T-cell (primary cell): ENCODE data around the gene F3. TPM values are rescaled to one million over a fixed set of nuclear protein-coding genes. Genes with fewer than 3 reads are reported as not detected.
"Not testable (repeated sequence)": the region's sequence is repeated elsewhere in the genome, so short reads cannot be mapped to it uniquely, and the experiment has no call there.

Experiments
- ATAC-seq, 4 experiments: fragments of 200-7000 bp in 3 of 4; fragments of 150-1000 bp in 1 of 4; cut with Tn5 transposase; replicated peaks in 1 of 4; 1 replicate in 3 of 4; 2 replicates in 1 of 4; pipeline ENCODE4 v1.10.0; 2021; ENCODE audit warnings: moderate library complexity in 3 of 4, mild to moderate bottlenecking in 2 of 4, moderate number of reproducible peaks in 1 of 4
- CTCF ChIA-PET, 2 donors: fragments of 300-600 bp; sonication (Branson Sonifier 250); formaldehyde crosslinking; loops; one replicate each; lab custom pipeline; 2022; ENCODE audit warnings: antibody characterized with exemption in 2 of 2; lab: Charles Lee
- POLR2A ChIA-PET, 2 donors: fragments of 300-600 bp; sonication (Branson Sonifier 250); formaldehyde crosslinking; loops; one replicate each; lab custom pipeline; 2022; ENCODE audit warnings: antibody characterized with exemption in 2 of 2; lab: Charles Lee
- DNase-seq, 35 experiments: peaks; one replicate each; pipeline versions ENCODE4 v3.0.0 to v3.0.0-alpha.2; 2013 to 2023
- H3K27ac ChIP-seq: one replicate; pipeline ENCODE4 v1.5.1; 2013; ENCODE audit warnings: low read length
- H3K27me3 ChIP-seq, 2 experiments: replicated peaks in 1 of 2; 1 replicate in 1 of 2; 2 replicates in 1 of 2; pipeline versions ENCODE4 v1.6.1 to v1.7.0; 2013; ENCODE audit warnings: low read length in 1 of 2, mixed read lengths in 1 of 2; ENCODE audit not compliant: control insufficient read depth in 2 of 2, insufficient read depth in 2 of 2; ENCODE audit errors: extremely low read depth in 1 of 2
- H3K36me3 ChIP-seq, 2 donors: 1 replicate in 1 of 2; 2 replicates in 1 of 2; pipeline versions ENCODE4 v1.6.1 to v1.7.0; 2013; ENCODE audit warnings: low read length in 1 of 2; ENCODE audit not compliant: control insufficient read depth in 2 of 2, insufficient read depth in 1 of 2; ENCODE audit errors: extremely low read depth in 1 of 2
- H3K4me1 ChIP-seq, 2 experiments: 1 replicate in 1 of 2; 2 replicates in 1 of 2; pipeline versions ENCODE4 v1.6.1 to v1.7.0; 2013; ENCODE audit warnings: low read length in 2 of 2, mixed read lengths in 1 of 2; ENCODE audit not compliant: insufficient read depth in 2 of 2, control insufficient read depth in 1 of 2; ENCODE audit errors: extremely low read depth in 1 of 2
- H3K4me3 ChIP-seq, 2 donors: 1 replicate in 1 of 2; 2 replicates in 1 of 2; pipeline versions ENCODE4 v1.5.1 to v1.7.0; 2013; ENCODE audit warnings: mild to moderate bottlenecking in 2 of 2, low read length in 1 of 2, moderate library complexity in 1 of 2; ENCODE audit not compliant: control insufficient read depth in 1 of 2; ENCODE audit errors: extremely low read depth in 1 of 2
- H3K9me3 ChIP-seq: 2 replicates; pipeline ENCODE4 v1.7.0; 2013
- H3K27ac Mint-ChIP-seq, 2 donors: one replicate each; pipeline ENCODE4 v1.8.0; 2020 to 2021; ENCODE audit warnings: mild to moderate bottlenecking in 2 of 2, mixed read lengths in 2 of 2
- H3K27me3 Mint-ChIP-seq, 2 donors: one replicate each; pipeline ENCODE4 v1.8.0; 2021 to 2022; ENCODE audit warnings: mixed read lengths in 2 of 2
- H3K36me3 Mint-ChIP-seq: one replicate; pipeline ENCODE4 v1.8.0; 2021; ENCODE audit warnings: mixed read lengths
- H3K4me1 Mint-ChIP-seq, 3 donors: one replicate each; pipeline ENCODE4 v1.8.0; 2020 to 2022; ENCODE audit warnings: mixed read lengths in 3 of 3, mild to moderate bottlenecking in 1 of 3
- H3K4me3 Mint-ChIP-seq, 3 donors: one replicate each; pipeline ENCODE4 v1.8.0; 2020 to 2022; ENCODE audit warnings: mild to moderate bottlenecking in 3 of 3, mixed read lengths in 3 of 3, moderate library complexity in 3 of 3
- H3K9me3 Mint-ChIP-seq, 3 donors: one replicate each; pipeline ENCODE4 v1.8.0; 2020 to 2022; ENCODE audit warnings: mixed read lengths in 3 of 3
- WGBS: methylation state at CpG from one replicate; pipeline ENCODE4 v1.1.5; 2013; ENCODE audit warnings: missing lambda C conversion rate; ENCODE audit not compliant: insufficient coverage; 5-methylcytosine and 5-hydroxymethylcytosine counted together
- total RNA-seq, 35 experiments: library from RNA in 6 of 35; stranded (reverse) in 6 of 35; fragments of 120-200 nt in 1 of 35; gene quantifications; one replicate each; pipeline versions ENCODE4 v1.2.1 to v1.2.4 and lab custom pipeline; 2013 to 2026

F3 gene
- total RNA-seq, 5 donors from 2014 or later (not counting 1 experiment from before 2014, with no cell fraction given) = 0.29 to 1.0 (median 0.66) TPM; not detected in 2

DNA sequence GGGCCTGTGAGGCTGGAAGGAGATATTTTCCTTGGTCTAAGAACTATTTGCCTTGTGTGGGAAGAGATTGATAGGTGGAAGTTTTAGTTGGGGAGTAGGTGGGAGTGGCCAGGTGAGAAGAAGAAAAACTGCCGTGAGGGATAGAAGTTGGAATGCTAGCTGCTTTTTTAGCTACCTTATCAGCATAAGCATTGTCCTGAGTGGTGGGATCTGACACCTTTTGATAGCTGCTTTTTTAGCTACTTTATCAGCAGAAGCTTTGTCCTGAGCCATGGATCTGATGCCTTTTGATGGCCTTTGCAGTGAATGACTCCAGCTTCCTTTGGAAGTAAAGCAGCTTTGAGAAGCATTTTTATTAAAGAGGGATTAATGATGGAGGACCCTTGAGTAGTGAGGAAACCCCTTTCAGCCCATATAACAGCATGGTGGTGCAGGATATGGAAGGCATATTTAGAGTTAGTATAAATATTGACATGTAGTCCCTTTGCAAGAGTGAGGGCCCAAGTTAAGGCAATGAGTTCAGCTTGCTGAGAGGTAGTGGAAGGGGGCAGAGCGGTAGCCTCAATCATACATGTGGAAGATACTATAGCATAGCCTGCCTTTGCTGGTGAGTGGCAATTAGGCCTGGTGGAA, 26.5 kb upstream of the F3 start:
- ATAC-seq, H3K27me3 Mint-ChIP-seq, CTCF ChIA-PET, H3K4me1 Mint-ChIP-seq, H3K27me3 ChIP-seq, H3K36me3 Mint-ChIP-seq, H3K36me3 ChIP-seq, H3K27ac ChIP-seq, H3K4me3 ChIP-seq, POLR2A ChIA-PET, H3K4me1 ChIP-seq, H3K27ac Mint-ChIP-seq, DNase-seq, H3K9me3 ChIP-seq, H3K4me3 Mint-ChIP-seq: not testable (repeated sequence)
- 100% methylated on average over 2 of the region's 2 CpGs for WGBS
- H3K9me3 Mint-ChIP-seq = peaks cover 9 to 18% (median 13%) of the 10 kb centered on the region in 3 donors

DNA sequence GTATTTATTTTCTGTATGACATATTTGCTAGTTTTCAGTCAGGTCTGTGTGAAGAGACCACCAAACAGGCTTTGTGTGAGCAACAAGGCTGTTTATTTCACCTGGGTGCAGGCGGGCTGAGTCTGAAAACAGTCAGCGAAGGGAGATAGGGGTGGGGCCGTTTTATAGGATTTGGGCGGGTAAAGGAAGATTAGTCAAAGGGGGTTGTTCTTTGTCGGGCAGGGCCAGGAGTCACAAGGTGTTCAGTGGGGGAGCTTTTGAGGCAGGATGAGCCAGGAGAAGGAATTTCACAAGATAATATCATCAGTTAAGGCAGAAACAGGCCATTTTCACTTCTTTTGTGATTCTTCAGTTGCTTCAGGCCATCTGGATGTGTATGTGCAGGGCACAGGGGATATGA, 24.9 kb upstream of the F3 start:
- H3K36me3 ChIP-seq, CTCF ChIA-PET, H3K4me1 ChIP-seq, H3K27ac ChIP-seq, ATAC-seq, POLR2A ChIA-PET, H3K9me3 Mint-ChIP-seq, H3K4me1 Mint-ChIP-seq, H3K27ac Mint-ChIP-seq, H3K27me3 Mint-ChIP-seq, H3K4me3 Mint-ChIP-seq, H3K4me3 ChIP-seq, DNase-seq, H3K9me3 ChIP-seq, H3K36me3 Mint-ChIP-seq, H3K27me3 ChIP-seq: not testable (repeated sequence)
- WGBS = 74% methylated on average over 5 of the region's 5 CpGs

DNA sequence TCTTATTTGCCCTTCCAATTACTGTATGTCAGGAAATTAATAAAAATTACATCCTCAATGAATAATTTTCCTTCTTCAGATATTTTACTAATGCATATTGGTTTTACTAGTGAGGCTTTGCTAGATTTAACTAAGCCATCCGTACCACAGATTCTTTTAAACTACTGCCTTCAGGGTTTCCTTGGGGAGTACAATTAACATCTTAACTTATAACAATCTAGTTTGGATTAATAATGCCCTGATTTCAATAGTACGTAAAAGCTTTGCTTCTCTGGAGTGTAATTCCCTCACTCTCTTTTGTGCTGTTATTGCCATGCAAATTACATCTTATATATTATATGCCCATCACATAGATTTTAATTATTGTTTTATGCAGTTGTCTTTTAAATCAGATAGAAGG, 24.3 kb upstream of the F3 start:
- peaks cover 0 to under 1% of the 10 kb centered on the region in 2 experiments for H3K27me3 ChIP-seq
- no peaks in the 10 kb centered on the region for H3K36me3 ChIP-seq
- POLR2A ChIA-PET = no interaction called here
- no peak overlapping the region for H3K4me3 ChIP-seq
- no peak overlapping the region for H3K27ac Mint-ChIP-seq
- CTCF ChIA-PET = no interaction called here
- peaks cover 4 to 8% of the 10 kb centered on the region in 2 donors for H3K27me3 Mint-ChIP-seq
- ATAC-seq (no peak), DNase-seq (no peak)
- H3K27ac ChIP-seq = no peak overlapping the region
- H3K36me3 Mint-ChIP-seq = no peaks in the 10 kb centered on the region
- no peaks in the 10 kb centered on the region for H3K4me1 ChIP-seq
- no peak overlapping the region for H3K4me3 Mint-ChIP-seq
- H3K4me1 Mint-ChIP-seq = no peaks in the 10 kb centered on the region
- WGBS = no CpG with 5 or more reads among the region's 2 CpGs
- H3K9me3 ChIP-seq = no peaks in the 10 kb centered on the region
- peaks cover 0 to 4% (median 0%) of the 10 kb centered on the region in 3 donors for H3K9me3 Mint-ChIP-seq

DNA sequence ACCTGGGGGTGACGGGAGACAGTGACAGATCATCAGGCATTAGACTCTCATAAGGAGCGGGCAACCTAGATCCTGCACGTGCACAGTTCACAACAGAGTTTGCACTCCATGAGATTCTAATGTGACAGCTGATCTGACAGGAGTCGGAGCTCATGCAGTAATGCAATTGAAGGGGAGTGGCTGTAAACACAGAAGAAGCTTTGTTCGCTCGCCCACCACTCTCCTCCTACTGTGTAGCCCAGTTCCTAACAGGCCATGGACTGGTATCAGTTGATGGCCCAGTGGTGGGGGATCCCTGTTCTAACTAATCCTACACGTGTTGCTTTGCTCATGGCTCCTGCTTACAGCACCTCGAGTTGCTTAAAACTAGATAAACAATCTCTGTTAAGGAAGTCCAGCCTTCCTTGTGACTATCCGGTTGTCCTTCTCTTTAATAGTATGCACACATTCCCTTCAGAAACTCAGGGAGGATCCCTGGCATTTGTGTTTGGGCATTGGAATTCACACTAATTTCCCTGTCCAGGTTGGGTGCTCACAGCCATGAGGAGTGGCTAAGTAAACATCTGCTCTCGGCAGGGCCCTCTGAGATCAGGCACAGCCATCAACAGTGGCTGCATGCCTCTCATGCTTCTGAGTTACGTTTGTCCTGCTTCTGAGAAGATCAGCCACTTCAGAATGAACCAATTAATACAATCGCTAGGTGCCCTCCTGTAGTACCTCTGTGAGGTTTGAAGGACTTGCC, 21.1 kb upstream of the F3 start:
- H3K36me3 ChIP-seq = no peaks in the 10 kb centered on the region
- CTCF ChIA-PET = no interaction called here
- H3K4me3 Mint-ChIP-seq = no peak overlapping the region

DNA sequence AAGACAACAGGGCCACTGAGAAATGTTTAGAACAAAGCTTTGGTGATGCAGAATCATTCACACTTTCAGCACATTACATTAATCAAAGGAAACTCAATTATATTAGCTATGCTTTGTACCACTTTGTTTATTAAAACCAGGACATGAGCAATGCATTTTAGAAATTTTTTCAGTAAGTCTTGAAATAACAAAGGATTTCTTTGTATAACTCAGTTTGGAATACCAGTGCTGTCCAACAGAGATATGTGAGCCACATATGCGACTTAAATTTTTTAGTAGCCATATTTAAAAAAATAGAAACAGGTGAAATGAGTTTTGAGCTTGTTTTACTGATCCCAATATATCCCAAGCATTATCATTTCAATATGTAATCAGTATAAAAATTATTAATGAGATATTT, 18.8 kb upstream of the F3 start:
- POLR2A ChIA-PET = interaction anchor here in 1 of 2 donors (0.7 kb wide), 1 partner anchor 224 kb away, joined by 6 read pairs; no protein-coding TSS in a partner anchor
- no peak for DNase-seq
- Histone ChIP-seq H3K4me1 (no peaks in the 10 kb centered on the region), H3K27me3 (no peaks in the 10 kb centered on the region), H3K27ac (no peak overlapping the region), H3K36me3 (no peaks in the 10 kb centered on the region), H3K4me3 (no peak overlapping the region), H3K9me3 (no peaks in the 10 kb centered on the region)
- no CpG with 5 or more reads among the region's 1 CpG for WGBS
- CTCF ChIA-PET = no interaction called here
- Mint-ChIP-seq H3K36me3 (no peaks in the 10 kb centered on the region), H3K27ac (no peak overlapping the region), H3K9me3 (peaks cover 0 to 4% (median 0%) of the 10 kb centered on the region in 3 donors), H3K4me3 (no peak overlapping the region), H3K4me1 (no peaks in the 10 kb centered on the region), H3K27me3 (peaks cover 4 to 8% of the 10 kb centered on the region in 2 donors)
- no peak for ATAC-seq

More for the DNA sequence above, 21.1 kb upstream of the F3 start:
- Mint-ChIP-seq H3K4me1 (no peaks in the 10 kb centered on the region), H3K9me3 (peaks cover 0 to 4% (median 0%) of the 10 kb centered on the region in 3 donors), H3K27ac (no peak overlapping the region), H3K27me3 (peaks cover 4 to 8% of the 10 kb centered on the region in 2 donors), H3K36me3 (no peaks in the 10 kb centered on the region)
- no peaks in the 10 kb centered on the region for H3K27me3 ChIP-seq
- DNase-seq (no peak), ATAC-seq (no peak)
- no peaks in the 10 kb centered on the region for H3K9me3 ChIP-seq
- H3K4me3 ChIP-seq = no peak overlapping the region
- WGBS = 94% methylated on average over 2 of the region's 12 CpGs
- H3K4me1 ChIP-seq = no peaks in the 10 kb centered on the region
- no peak overlapping the region for H3K27ac ChIP-seq
- POLR2A ChIA-PET = no interaction called here

DNA sequence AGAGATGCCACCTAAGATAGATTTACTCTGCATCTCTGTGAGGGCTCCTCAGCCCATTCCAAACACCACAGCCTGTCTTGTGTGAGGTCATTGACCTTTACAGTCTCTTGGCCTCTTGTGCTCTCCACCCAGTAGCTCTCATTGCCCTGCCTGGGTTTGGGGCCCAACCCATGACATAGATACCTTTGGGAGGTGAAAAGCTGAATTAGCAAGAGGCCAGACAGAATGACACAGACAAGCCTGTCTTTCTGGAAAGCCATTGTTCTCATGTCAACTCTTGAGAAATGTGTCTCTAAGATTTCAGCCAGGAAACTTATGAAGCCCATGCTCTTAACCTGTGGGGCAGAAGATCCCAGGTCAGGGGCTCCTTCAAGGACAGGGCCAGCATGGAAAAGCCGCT, 18.4 kb upstream of the F3 start:
- Histone ChIP-seq H3K4me1 (no peaks in the 10 kb centered on the region), H3K27ac (no peak overlapping the region), H3K27me3 (no peaks in the 10 kb centered on the region), H3K4me3 (no peak overlapping the region), H3K36me3 (no peaks in the 10 kb centered on the region), H3K9me3 (no peaks in the 10 kb centered on the region)
- H3K36me3 Mint-ChIP-seq = no peaks in the 10 kb centered on the region
- peaks cover 0 to 4% (median 0%) of the 10 kb centered on the region in 3 donors for H3K9me3 Mint-ChIP-seq
- whole genome bisulfite sequencing = no CpG with 5 or more reads among the region's 1 CpG
- ChIA-PET POLR2A (interaction anchor here in 1 of 2 donors (0.7 kb wide), 1 partner anchor 224 kb away, joined by 6 read pairs; no protein-coding TSS in a partner anchor), CTCF (no interaction called here)
- H3K27me3 Mint-ChIP-seq = peaks cover 6 to 8% of the 10 kb centered on the region in 2 donors
- H3K4me1 Mint-ChIP-seq = no peaks in the 10 kb centered on the region
- H3K27ac Mint-ChIP-seq = no peak overlapping the region
- ATAC-seq (no peak), DNase-seq (no peak)
- H3K4me3 Mint-ChIP-seq = no peak overlapping the region
